Suprapubic skin (tissue), 3 donors: Measurements from ENCODE around the gene ESPN.

Experiments used
- CTCF ChIP-seq, 2 donors: fragments of 200-600 bp in 1 of 2; fragments of 450-650 bp in 1 of 2; sonication (generic) in 1 of 2; IDR thresholded peaks; one replicate each; pipeline ENCODE4 v1.5.1; 2016 to 2019; ENCODE audit warnings: antibody characterized with exemption in 2 of 2, mild to moderate bottlenecking in 1 of 2, moderate library complexity in 1 of 2
- POLR2AphosphoS5 ChIP-seq, 3 donors: sonication (generic); formaldehyde crosslinking; IDR thresholded peaks; one replicate each; pipeline ENCODE4 v1.6.1; 2017; ENCODE audit warnings: antibody characterized with exemption in 3 of 3

- TF ChIP-seq CTCF (IDR thresholded peaks at IDR 0.05) = no peak
- no peak for TF ChIP-seq POLR2AphosphoS5 (IDR thresholded peaks at IDR 0.05)
Observed at GRCh38 chr1:6509220-6509918, 84.8 kb downstream of the ESPN start.
